Progenitor cell of endocrine pancreas (in vitro differentiated cells): ENCODE results near the gene EZR. TPM values are rescaled to one million over a fixed set of nuclear protein-coding genes. Genes with fewer than 3 reads are reported as not detected.
A peak's percentile ranks its signal among the peaks of the same experiment; 100 is the strongest.

Experiments used
- DNase-seq: peaks from one replicate; pipeline ENCODE4 v3.0.0; 2021; ENCODE audit warnings: low spot score; ENCODE audit not compliant: unreplicated experiment
- H3K27ac Mint-ChIP-seq: 2 replicates; pipeline ENCODE4 v1.8.0; 2021; ENCODE audit warnings: mild to moderate bottlenecking, moderate library complexity, mixed read lengths
- H3K27me3 Mint-ChIP-seq: 2 replicates; pipeline ENCODE4 v1.8.0; 2021; ENCODE audit warnings: mixed read lengths
- H3K36me3 Mint-ChIP-seq: 2 replicates; pipeline ENCODE4 v1.8.0; 2022; ENCODE audit warnings: mixed read lengths; ENCODE audit not compliant: insufficient read depth
- H3K4me1 Mint-ChIP-seq: 2 replicates; pipeline ENCODE4 v1.8.0; 2021; ENCODE audit warnings: low read depth, mixed read lengths
- H3K4me3 Mint-ChIP-seq: 2 replicates; pipeline ENCODE4 v1.8.0; 2021; ENCODE audit warnings: low read depth, mild to moderate bottlenecking, moderate library complexity, mixed read lengths
- H3K9me3 Mint-ChIP-seq: 2 replicates; pipeline ENCODE4 v1.8.0; 2021; ENCODE audit warnings: low read depth, mixed read lengths
- CTCF ChIP-seq: fragments of 200-600 bp; sonication (generic); IDR thresholded peaks from one replicate; pipeline ENCODE4 v1.5.0; 2021; ENCODE audit warnings: antibody characterized with exemption, mild to moderate bottlenecking; ENCODE audit not compliant: unreplicated experiment
- total RNA-seq: library from RNA; stranded (reverse); gene quantifications from 2 replicates; pipeline ENCODE4 v1.2.1, GENCODE V29; 2021

The EZR gene
- total RNA-seq, 1 donor from 2014 or later: 258 TPM

- peaks cover 9% of the 10 kb centered on the region for H3K36me3 Mint-ChIP-seq
- no peak for DNase-seq
- H3K4me1 Mint-ChIP-seq: peaks cover 33% of the 10 kb centered on the region
- TF ChIP-seq CTCF: no peak
- H3K4me3 Mint-ChIP-seq: no peak overlapping the region
- peaks cover 3% of the 10 kb centered on the region for H3K27me3 Mint-ChIP-seq
- peak overlapping the region; percentile 84 for H3K27ac Mint-ChIP-seq
- H3K9me3 Mint-ChIP-seq: no peaks in the 10 kb centered on the region
Measured at GRCh38 chr6:158760618-158761250, 58.4 kb downstream of the EZR start.

GRCh38 chr6:158759966-158760617 is 59.1 kb downstream of the EZR start:
- H3K4me3 Mint-ChIP-seq: no peak overlapping the region
- peaks cover 33% of the 10 kb centered on the region for H3K4me1 Mint-ChIP-seq
- no peak overlapping the region for H3K27ac Mint-ChIP-seq
- DNase-seq: no peak
- no peak for TF ChIP-seq CTCF
- H3K36me3 Mint-ChIP-seq: peaks cover 9% of the 10 kb centered on the region
- H3K9me3 Mint-ChIP-seq: no peaks in the 10 kb centered on the region
- H3K27me3 Mint-ChIP-seq: peaks cover 3% of the 10 kb centered on the region

- H3K36me3 Mint-ChIP-seq: peaks cover 4% of the 10 kb centered on the region
- no peak for TF ChIP-seq CTCF
- H3K4me3 Mint-ChIP-seq: no peak overlapping the region
- no peaks in the 10 kb centered on the region for H3K9me3 Mint-ChIP-seq
- H3K27ac Mint-ChIP-seq: peak overlapping the region; percentile 9
- H3K27me3 Mint-ChIP-seq: peaks cover 3% of the 10 kb centered on the region
- DNase-seq: no peak
- H3K4me1 Mint-ChIP-seq: peaks cover 32% of the 10 kb centered on the region
Measured at GRCh38 chr6:158758941-158759479, 60.2 kb downstream of the EZR start.

GRCh38 chr6:158758451-158758860 is 60.7 kb downstream of the EZR start:
- Mint-ChIP-seq H3K9me3 (no peaks in the 10 kb centered on the region), H3K36me3 (peaks cover 2% of the 10 kb centered on the region), H3K27me3 (peaks cover 3% of the 10 kb centered on the region), H3K4me1 (peaks cover 28% of the 10 kb centered on the region), H3K4me3 (no peak overlapping the region), H3K27ac (peak overlapping the region; percentile 9)
- DNase-seq: no peak
- TF ChIP-seq CTCF: no peak

- Mint-ChIP-seq H3K4me1 (peaks cover 20% of the 10 kb centered on the region), H3K27ac (no peak overlapping the region), H3K9me3 (no peaks in the 10 kb centered on the region), H3K36me3 (peaks cover under 1% of the 10 kb centered on the region), H3K4me3 (no peak overlapping the region), H3K27me3 (peaks cover 3% of the 10 kb centered on the region)
- TF ChIP-seq CTCF: no peak
- no peak for DNase-seq
Measured at GRCh38 chr6:158757753-158758090, 61.4 kb downstream of the EZR start.
